Fibroblast of villous mesenchyme (primary cell): ENCODE results near the gene FRRS1. TPM values are rescaled to one million over a fixed set of nuclear protein-coding genes. Genes with fewer than 3 reads are reported as not detected.

Experiments
- DNase-seq: peaks from one replicate; pipeline ENCODE4 v3.0.0-alpha.2; 2010; ENCODE audit warnings: low read depth
- H3K4me3 ChIP-seq: 2 replicates; pipeline ENCODE4 v1.5.1; 2011; ENCODE audit warnings: low read depth, mild to moderate bottlenecking, low read length
- CTCF ChIP-seq: IDR thresholded peaks from 2 replicates; pipeline ENCODE4 v1.5.1; 2012; ENCODE audit warnings: low read depth, mild to moderate bottlenecking, low read length; ENCODE audit not compliant: insufficient read depth
- total RNA-seq: library from RNA; depleted of rRNA; stranded (reverse); fragments of >200 nt; gene quantifications from 2 replicates; pipeline ENCODE4 v1.2.3, GENCODE V29; 2012

FRRS1 gene
- total RNA-seq, 1 donor: 20.7 TPM

- TF ChIP-seq CTCF: no peak
- H3K4me3 ChIP-seq: no peak overlapping the region
- DNase-seq: no peak
Measured at GRCh38 chr1:99782920-99783319, 16.5 kb upstream of the FRRS1 start.

DNA sequence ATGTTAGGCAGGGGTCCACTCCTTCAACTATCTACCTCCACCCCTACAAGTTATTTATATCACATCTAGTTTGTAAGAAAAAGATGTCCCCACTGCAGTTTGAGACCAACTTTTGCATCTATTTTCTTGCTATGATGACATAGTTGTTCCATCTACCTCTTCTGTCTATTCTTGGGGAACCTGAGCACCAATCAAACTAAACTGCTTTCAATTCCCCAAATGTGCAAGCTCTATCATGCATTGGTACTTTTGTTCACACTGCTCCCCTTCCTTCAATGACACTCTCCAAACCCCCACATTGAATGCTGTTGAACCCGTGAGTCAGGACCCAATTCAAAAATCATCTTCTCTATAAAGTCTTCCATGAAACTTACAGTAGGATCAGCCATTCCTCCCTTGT is 16.0 kb upstream of the FRRS1 start:
- no peak for TF ChIP-seq CTCF
- no peak for DNase-seq

GRCh38 chr1:99781798-99782197 is 15.4 kb upstream of the FRRS1 start:
- no peak overlapping the region for H3K4me3 ChIP-seq
- DNase-seq: no peak
- no peak for TF ChIP-seq CTCF

More for the DNA sequence above, 16.0 kb upstream of the FRRS1 start:
- no peak overlapping the region for H3K4me3 ChIP-seq

DNA sequence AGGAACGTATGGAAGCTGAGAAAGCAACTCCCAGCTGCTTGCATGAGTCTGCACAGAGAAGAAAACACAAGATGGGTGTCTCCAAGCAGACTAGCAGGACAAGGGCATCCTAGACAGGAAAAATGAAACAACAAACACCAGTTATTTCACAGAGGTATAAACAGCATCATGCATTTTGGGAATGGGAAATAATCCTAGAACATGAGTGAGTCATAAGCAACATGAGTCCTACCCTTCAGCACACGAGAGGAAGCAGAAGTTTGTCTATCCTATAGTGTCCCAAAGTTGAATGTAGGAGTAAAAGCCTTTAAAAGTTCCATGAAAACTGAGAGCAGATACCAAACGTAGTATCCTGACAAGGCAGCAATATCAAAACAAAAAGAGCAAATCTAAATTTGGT is 11.3 kb upstream of the FRRS1 start:
- no peak for TF ChIP-seq CTCF
- no peak overlapping the region for H3K4me3 ChIP-seq
- no peak for DNase-seq

GRCh38 chr1:99776120-99776519 is 9.7 kb upstream of the FRRS1 start:
- DNase-seq: no peak
- H3K4me3 ChIP-seq: no peak overlapping the region
- no peak for TF ChIP-seq CTCF

DNA sequence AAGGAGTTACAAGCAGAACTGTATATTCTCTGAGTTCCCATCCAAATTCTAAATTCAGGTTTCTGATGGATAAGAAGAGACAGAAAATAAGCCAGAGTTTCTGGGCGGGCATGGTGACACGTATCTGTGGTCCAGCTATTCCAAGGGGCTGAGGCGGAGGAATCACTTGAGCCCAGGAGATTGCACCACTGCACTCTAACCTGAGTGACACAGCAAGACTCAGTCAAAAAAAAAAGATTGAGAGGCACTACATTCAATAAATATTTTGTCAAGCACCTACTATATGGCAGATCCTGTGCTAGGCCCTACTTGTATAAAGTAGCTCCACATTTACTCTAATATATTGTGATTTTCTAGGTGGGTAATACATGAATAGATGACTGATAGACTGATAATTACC is 6.4 kb upstream of the FRRS1 start:
- no peak for DNase-seq
- no peak overlapping the region for H3K4me3 ChIP-seq
- no peak for TF ChIP-seq CTCF

DNA sequence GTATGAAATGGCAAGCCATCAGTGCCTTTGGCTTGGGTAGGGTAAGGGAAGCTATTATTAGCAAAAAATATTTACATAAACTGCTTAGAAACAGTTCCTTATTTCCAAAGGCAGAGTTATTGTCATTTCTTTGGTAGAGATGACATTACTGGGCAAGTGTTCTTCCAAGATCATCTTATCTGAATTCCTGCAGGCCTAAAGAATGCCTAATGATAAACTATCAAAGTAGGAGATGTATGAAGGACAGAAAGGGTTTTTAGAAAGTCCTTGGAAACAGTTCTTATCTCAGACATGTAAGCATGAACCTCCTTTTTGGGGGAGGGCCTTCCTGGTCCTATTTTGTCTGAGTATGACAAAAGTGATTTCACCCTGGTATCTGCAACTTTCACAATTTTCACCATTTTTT is 5.1 kb upstream of the FRRS1 start:
- TF ChIP-seq CTCF: no peak
- DNase-seq: no peak
- no peak overlapping the region for H3K4me3 ChIP-seq
